ENCODE data around the gene CD200R1. TPM values are rescaled to one million over a fixed set of nuclear protein-coding genes. Genes with fewer than 3 reads are reported as not detected.

CD200R1 gene
- total and polyA plus RNA-seq, 2 of the 8 experiments (the other 6 are each of a cell fraction or from before 2014, with no cell fraction given): 0.02 TPM; not detected in 1

- POLR2A ChIA-PET (ENCODE audit: partially characterized antibody): interaction anchor here (1.0 kb wide), 1 partner anchor 31 kb away, joined by 3 read pairs; the partner anchor contains the start of gene GTPBP8
- no peaks in the 10 kb centered on the region for H3K79me1 ChIP-seq (ENCODE audit: low read depth, low read length)
- H2BK5ac ChIP-seq (ENCODE audit: low read depth, low read length): no peak overlapping the region
- H3K23me2 ChIP-seq (ENCODE audit: low read depth, low read length): peaks cover 8% of the 10 kb centered on the region; the same call in 1 of the 2 replicates
- H3K23ac ChIP-seq (ENCODE audit: insufficient read length): no peak overlapping the region
- CTCF ChIA-PET (ENCODE audit: partially characterized antibody): no interaction called here
- FAIRE-seq (no peak), DNase-seq (ENCODE audit: low read depth in 1 of 2, low spot score in 2 of 2) (no peak)
- no peak overlapping the region for H2AFZ ChIP-seq (ENCODE audit: low read length)
- H3K4me2 ChIP-seq (ENCODE audit: insufficient read depth in 1 of 2, low read depth in 2 of 2, low read length in 2 of 2): no peak overlapping the region
- 93% methylated on average over 2 of the region's 2 CpGs; no CpG with 5 or more reads in 1 of the 2 experiments for WGBS, 2 experiments (ENCODE audit: extremely low coverage in 1 of 2, insufficient coverage in 1 of 2, insufficient read length in 1 of 2, insufficient replicate concordance in 2 of 2, low coverage in 1 of 2, low lambda C conversion rate in 2 of 2, missing lambda C conversion rate in 1 of 2)
- H3K36me3 ChIP-seq (ENCODE audit: control insufficient read depth in 2 of 4, insufficient read depth in 4 of 4, low read length in 3 of 4): peaks cover 0 to 5% (median 2%) of the 10 kb centered on the region in 4 experiments; a peak in 5 of 8 replicates
- peaks cover 13 to 30% of the 10 kb centered on the region in 2 experiments for H3K79me2 ChIP-seq (ENCODE audit: control insufficient read depth in 1 of 2, insufficient read depth in 2 of 2, low read length in 2 of 2)
- no peaks in the 10 kb centered on the region; a peak in 1 of 7 replicates for H3K27me3 ChIP-seq (replicated peaks in 1 of 4; ENCODE audit: control insufficient read depth in 3 of 4, extremely low read depth in 1 of 4, insufficient read depth in 3 of 4, low read length in 3 of 4)
- H3K18ac ChIP-seq (ENCODE audit: extremely low read depth, low read length): no peak overlapping the region
- no peak overlapping the region for H4K5ac ChIP-seq (ENCODE audit: insufficient read length, low read depth, low read length)
- no peak overlapping the region for H3K14ac ChIP-seq (ENCODE audit: insufficient read length)
- no peak overlapping the region for H3K9ac ChIP-seq (replicated peaks in 1 of 4; ENCODE audit: extremely low read depth in 1 of 4, low read depth in 3 of 4, low read length in 3 of 4)
- H2AK5ac ChIP-seq (ENCODE audit: low read depth, low read length): no peak overlapping the region
- H2BK20ac ChIP-seq (ENCODE audit: low read length): no peak overlapping the region
- H3K56ac ChIP-seq (replicated peaks; ENCODE audit: insufficient read length, low read depth, low read length): no peak overlapping the region
- no peak overlapping the region for H3K27ac ChIP-seq (ENCODE audit: low read depth, low read length)
- H2BK12ac ChIP-seq (ENCODE audit: low read depth, low read length): no peak overlapping the region
- H3K9me3 ChIP-seq (ENCODE audit: insufficient read depth in 2 of 2, low read depth in 1 of 2, low read length in 1 of 2): no peaks in the 10 kb centered on the region
- no peak overlapping the region for H3K4me3 ChIP-seq (ENCODE audit: extremely low read depth in 1 of 4, insufficient read depth in 2 of 4, low read depth in 3 of 4, low read length in 4 of 4)
- H3K4me1 ChIP-seq (replicated peaks in 1 of 4; ENCODE audit: control insufficient read depth in 3 of 4, insufficient read depth in 4 of 4, low read length in 3 of 4): peaks cover 0 to 2% (median 0%) of the 10 kb centered on the region in 4 experiments; a peak in 2 of 7 replicates
- no peak overlapping the region for H4K91ac ChIP-seq (replicated peaks; ENCODE audit: insufficient read length, low read length)
- no peak overlapping the region for H4K8ac ChIP-seq (ENCODE audit: extremely low read depth, insufficient read depth, low read length)
- H4K20me1 ChIP-seq (replicated peaks in 1 of 2; ENCODE audit: control insufficient read depth in 1 of 2, insufficient read depth in 2 of 2, low read length in 2 of 2): no peaks in the 10 kb centered on the region
- no peak overlapping the region for H2BK15ac ChIP-seq (ENCODE audit: low read length)
- H3K4ac ChIP-seq (replicated peaks; ENCODE audit: insufficient read length, low read depth, low read length): no peak overlapping the region
- no peak overlapping the region for H2BK120ac ChIP-seq (replicated peaks; ENCODE audit: low read depth, low read length)
- no peak for TF ChIP-seq CREB1 (IDR thresholded peaks at IDR 0.05)
- no peak for TF ChIP-seq CTCF (IDR thresholded peaks at IDR 0.05; ENCODE audit: control extremely low read depth in 1 of 3, insufficient read depth in 1 of 3, low read depth in 1 of 3, low read length in 3 of 3)
- no peak for TF ChIP-seq RXRA (IDR thresholded peaks at IDR 0.05; ENCODE audit: insufficient read depth, low read depth, low read length)
- no peak for TF ChIP-seq EGR1 (IDR thresholded peaks at IDR 0.05; ENCODE audit: borderline replicate concordance, low read depth, low read length)
- no peak for TF ChIP-seq SP2 (IDR thresholded peaks at IDR 0.05; ENCODE audit: low read length)
- no peak for TF ChIP-seq EZH2 (IDR thresholded peaks at IDR 0.05; ENCODE audit: low read depth, low read length, severe bottlenecking)
- no peak for TF ChIP-seq SIN3A (conservative IDR thresholded peaks at IDR 0.05 in 1 of 2, IDR thresholded peaks at IDR 0.05 in 1 of 2; ENCODE audit: low read depth in 1 of 2, low read length in 2 of 2)
- no peak for TF ChIP-seq RFX5 (IDR thresholded peaks at IDR 0.05; ENCODE audit: borderline replicate concordance, low read depth, low read length)
- TF ChIP-seq CBX5 (IDR thresholded peaks at IDR 0.05; ENCODE audit: low read depth, low read length): no peak
- TF ChIP-seq BRCA1 (IDR thresholded peaks at IDR 0.05; ENCODE audit: low read depth, low read length): no peak
- TF ChIP-seq TCF12 (IDR thresholded peaks at IDR 0.05; ENCODE audit: low read depth, low read length): no peak
- TF ChIP-seq HDAC6 (IDR thresholded peaks at IDR 0.05; ENCODE audit: low read depth, low read length): no peak
Measured at GRCh38 chr3:113021471-113021870, 46.6 kb upstream of the CD200R1 start.
